NCI-H2029 treated with DMSO at 0.1 percent for 48 hours (cell line): ENCODE measurements around the gene PTRH2.

ENCODE experiments used
- DNase-seq: peaks from one replicate; lab custom pipeline; 2025; lab: John Stamatoyannopoulos, UW

Gene PTRH2

DNA sequence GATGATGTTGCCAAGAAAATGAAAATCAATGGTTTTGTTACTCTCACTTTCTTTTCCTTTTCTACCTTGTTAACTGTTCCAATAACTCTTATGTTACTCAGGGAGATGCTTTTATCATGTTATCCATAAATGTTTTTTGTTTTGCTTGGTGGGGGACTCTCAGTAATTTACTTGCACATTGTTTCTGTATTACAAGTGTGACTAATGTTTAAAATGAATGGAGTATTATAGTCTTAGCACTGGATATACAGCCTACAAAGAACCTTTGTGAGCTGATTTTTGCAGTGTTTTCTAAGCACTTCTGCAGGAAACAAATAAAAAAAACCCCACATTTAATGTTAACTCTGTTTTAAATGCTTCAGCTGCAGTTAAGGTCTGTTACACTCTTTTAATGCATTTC lies 12.3 kb upstream of the PTRH2 start:
- DNase-seq, result no peak

DNA sequence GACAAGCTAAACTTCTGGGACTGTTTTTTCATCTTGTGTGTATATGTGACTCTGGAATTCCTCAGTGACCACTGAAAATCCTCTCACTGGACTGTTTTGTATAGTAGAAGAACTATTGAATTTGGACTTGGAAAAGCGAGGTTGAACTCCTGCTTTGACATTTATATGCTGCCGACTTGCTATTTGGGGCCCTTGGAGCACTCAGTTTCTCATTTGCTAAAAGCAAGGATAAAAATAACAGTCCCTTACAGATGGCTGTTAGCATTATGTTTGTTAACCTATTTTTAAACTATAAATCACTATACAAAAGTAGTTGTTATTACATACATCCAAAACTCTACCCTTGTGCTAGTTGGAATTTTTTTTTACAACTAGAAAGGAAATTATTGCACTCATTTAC lies 9.2 kb upstream of the PTRH2 start:
- DNase-seq, result no peak

DNA sequence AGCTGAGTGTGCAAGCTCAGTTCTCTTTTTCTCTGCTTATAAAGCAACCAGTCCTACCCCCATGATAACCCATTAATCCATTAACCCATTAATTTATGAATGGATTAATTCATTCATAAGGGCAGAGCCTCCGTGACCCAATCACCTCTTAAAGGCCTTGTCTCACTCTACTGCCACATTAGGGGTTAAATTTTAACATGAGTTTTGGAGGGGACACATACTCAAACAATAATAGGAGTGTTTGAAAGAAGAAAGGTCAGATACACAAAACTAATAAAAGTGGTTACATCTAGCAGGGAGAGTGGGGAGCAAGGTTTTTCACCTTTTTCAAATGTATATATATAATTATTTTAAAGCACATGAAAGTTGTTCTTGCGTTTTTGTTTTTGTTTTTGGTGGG lies 7.0 kb upstream of the PTRH2 start:
- DNase-seq, result no peak

DNA sequence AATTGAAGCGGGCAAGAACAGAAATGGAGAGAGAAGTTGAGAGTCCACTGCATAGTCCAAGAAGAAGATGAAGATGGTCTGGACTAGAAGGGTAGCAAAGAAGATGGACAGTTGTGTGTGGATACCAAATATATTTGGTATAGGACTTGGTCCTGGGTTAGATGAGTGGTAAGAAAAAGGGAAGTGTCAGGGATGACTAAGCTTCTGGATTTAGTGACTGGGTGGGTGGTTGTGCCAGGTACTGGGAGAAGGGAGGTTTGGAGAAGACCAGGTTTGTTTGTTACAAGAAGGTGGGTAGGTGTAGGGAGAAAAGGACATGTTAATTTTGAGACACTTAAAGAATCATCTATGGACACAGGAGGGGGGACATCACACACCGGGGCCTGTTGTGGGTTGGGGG lies 5.6 kb upstream of the PTRH2 start:
- no peak for DNase-seq

DNA sequence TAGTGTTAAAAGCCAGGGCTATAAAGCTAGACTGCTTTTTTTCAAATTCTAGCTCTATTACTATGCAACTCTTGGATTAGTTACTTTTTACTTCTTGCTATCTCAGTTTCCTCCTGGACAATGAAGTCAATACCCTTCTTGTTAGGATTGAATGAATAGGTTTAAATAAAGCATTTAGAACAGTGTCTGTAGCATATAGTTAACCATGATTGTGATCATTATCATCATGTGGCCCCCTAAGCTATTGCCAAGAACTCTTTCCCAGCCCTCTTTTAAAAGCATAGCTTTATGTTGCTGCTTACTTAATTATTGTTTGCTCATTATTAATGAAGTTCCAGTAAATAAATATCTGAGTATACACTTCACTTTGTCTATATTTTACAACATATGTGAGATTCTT lies 4.7 kb upstream of the PTRH2 start:
- DNase-seq, result no peak

DNA sequence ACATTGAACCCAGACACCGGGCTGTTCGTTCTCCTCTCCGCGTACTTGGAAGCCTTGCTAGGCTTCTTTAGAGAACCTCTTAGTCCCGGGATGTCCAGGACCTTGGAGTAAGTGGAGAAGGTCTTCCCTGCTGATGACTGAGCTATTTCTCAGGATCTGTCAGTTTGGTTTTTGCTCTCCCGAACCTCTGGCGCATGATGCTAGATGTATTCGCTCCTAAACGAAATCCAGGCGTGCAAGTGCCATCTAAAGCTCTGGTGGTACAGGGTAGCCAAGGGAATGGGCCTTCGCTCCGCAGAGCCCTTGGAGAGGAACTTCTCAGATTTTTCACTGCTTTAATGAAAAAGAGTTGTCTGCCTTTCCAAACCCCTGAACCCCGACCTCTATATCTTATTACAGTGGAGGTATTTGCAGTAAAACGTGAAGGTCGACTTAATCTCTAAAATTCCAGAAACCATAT lies 771 bp upstream of the PTRH2 start:
- no peak for DNase-seq

DNA sequence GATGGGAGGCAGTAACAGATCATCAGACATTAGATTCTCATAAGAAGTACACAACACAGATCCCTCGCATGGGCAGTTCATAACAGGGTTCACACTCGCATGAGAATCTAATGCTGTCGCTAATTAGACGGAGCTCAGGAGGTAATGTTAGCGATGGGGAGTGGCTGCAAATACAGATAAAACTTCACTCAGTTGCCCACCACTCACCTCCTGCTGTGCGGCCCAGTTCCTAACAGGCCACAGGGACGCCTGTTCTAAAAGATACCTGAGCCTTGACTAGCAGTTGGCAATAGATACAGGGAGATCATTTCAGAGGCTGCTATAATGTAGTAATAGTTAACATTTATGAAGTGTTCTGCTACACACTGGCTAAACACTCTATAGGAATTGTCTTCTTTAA lies 4.9 kb downstream of the PTRH2 start:
- DNase-seq, result no peak

DNA sequence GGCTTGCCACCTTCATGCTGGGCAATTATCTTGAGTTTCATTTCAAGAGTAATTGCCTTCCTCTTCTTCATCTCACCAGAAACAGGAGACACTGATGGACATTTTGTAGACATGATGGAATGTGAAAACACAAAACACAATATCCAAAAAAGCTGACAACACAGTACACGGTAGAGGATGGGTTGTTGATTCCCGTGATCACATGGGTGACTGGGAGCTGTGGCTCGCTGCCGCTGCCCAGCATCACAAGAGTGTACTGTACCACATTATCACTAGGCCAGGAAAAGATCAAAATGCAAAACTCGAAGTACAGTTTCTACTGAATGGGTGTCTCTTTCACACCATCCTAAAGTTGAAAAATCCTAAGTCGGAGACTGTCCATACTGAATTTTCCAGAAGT lies 7.4 kb downstream of the PTRH2 start:
- DNase-seq, result no peak

DNA sequence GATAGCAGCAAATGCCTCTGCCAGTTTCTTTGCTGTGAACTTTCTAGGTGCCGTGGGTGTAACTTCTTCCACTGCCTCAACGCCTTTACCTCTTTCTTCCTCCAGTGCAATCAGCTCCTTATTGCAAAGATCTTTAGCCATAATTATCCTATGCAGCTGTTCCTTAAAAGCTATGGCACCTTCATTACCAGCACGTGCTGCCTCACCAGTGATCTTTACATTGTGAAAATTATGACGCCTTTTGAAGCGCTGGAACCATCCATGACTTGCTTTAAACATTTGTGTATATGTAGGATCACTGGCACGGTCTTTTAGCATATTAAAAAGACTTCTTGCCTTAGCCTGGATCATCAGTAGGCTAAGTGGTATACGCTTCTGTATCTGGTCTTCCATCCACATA lies 8.0 kb downstream of the PTRH2 start:
- no peak for DNase-seq

DNA sequence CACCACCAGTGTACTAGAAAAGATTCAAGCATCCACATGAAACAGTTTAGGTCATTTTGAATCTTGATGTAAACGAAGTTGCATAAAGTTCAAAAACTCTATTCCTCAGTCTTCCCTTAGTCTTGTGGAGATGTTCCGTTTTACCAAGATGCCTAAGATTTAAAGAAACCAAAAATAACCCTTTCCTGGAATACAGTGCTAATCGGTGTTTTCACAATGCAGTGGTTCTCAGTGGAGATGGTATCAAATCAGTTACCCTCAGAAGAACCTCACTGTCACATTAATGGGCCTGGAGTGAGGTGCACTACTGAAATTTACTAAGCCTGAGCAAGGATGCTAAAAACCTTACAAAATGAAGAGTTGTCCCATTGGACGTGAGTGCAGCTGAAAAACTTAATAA lies 9.1 kb downstream of the PTRH2 start:
- no peak for DNase-seq

DNA sequence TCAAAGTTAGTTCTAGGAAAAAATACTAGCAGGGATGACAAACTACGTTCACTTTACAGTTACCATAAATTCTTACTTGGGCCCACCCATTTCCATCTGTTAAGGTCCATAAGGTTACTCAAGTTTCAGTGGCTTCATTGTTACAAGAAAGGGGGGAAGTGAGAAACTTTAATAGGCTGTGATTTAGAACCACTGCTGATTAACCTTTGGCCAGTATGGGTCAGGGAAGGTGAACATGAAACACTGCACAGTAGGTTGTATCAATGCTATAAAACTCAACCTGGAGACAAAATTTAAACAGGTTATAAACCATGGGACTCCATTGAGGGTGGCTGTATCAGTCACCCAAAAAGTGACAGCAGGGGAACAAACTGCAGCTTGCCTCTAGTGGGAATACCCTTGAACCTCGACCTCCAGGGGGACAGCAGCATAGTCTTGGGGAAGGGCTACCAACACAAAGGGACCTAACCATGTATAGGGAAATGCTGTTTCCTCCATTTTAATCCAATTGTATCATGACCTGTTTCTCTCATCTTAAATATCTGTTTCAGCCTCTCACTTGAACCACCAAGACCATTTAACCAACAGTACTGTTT lies 10.4 kb downstream of the PTRH2 start:
- DNase-seq, result no peak

DNA sequence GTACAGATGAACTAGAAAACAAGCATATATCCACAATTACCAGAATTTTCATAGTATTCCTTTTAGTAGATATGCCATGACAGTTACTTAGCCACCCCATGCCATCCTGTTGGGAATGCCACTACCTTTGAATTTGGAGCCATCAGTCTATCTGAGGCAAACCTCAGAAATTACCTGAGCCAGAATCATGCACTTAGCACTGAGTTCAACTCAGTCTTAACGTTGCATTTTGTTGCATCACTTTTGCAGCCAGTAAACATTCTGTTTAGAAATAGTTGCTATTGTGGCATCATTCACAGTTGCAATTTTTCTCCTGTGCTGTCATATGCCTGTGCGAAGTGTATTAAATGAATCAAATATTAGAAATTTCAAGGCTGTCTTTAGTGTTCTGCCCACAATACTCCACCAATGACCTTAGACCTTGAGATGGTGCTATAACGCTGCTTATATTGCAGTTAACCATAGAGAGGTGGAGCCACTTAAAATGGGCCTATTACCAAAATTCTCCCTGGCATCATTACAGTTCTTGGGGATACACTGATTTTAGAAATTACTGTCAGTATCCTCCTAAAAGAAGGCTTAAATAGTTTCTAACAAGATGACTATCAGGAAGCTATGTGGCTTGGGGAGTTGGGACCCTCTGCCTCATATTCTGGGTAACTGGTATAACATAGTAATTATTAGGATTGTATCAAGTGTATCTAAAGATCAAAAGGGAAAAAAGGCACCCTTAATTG lies 11.1 kb downstream of the PTRH2 start:
- no peak for DNase-seq

DNA sequence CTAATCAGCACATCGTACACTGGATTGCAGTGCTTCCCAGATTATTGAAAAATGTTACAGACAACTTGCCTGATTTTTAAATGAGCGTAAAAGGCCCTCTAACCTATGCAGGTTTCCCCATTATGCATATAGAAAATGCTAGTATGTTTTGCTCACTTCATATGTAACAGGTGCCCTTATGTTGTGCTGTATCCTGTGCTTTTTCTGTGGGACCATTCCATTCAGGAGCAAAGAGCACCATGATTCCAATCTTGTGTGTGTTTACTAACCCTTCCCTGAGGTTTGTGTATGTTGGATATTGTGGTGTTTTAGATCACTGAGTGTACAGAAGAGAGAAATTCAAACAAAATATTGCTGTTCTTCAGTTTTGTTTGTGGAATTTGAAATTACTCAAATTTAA lies 12.9 kb downstream of the PTRH2 start:
- DNase-seq, result no peak

DNA sequence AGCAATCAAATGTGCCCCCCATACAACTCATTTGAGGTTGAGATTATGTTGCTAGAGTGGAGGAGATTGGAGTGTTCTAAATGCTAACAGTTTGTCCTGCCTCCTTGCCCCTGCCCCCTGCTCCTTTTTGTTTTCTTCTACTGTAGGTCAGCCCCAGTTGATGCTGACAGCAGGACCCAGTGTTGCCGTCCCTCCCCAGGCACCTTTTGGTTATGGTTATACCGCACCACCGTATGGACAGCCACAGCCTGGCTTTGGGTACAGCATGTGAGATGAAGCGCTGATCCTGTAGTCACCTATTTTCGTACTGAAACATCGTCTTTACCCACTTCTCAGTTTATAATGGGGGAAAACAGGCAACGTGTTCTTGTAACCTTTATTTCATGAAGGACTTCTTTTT lies 13.6 kb downstream of the PTRH2 start:
- no peak for DNase-seq

DNA sequence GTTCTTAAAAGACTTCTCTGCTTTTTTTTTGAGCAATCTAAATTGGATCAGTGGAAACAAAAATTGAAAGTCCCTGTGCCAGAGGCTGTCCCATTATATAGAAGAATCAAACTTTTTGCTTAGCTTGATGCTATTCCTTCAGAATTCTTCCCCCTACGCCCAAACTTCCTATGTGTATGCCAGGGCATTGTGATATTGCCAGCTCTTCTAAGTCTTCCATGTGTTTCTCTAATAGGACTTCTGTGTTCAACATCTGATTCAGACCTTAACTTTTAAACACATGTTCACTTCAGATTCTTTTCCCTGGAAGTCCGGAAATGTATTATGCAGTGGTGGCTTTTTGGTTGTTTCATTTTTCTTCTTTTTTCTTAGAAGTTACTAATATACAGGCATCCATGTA lies 18.7 kb downstream of the PTRH2 start:
- DNase-seq, result no peak

DNA sequence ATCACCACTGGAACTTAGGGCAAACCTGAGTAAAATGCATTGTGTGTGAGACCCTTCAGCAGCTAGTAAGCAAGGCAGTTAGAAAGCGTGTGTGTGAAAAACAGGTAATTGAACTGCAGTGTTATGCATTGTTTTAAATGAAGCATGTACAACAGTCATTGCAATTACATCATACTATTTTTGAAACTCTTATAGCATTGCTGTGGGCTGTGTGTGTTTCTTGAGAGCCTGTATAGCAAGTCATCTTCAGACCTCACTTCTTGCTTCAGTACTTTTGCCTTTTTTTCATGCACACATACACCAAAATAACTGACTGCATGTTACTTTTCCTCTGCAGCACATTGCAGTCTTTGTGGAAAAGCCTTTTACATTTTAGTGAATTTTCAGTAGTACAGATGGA lies 19.2 kb downstream of the PTRH2 start:
- no peak for DNase-seq

DNA sequence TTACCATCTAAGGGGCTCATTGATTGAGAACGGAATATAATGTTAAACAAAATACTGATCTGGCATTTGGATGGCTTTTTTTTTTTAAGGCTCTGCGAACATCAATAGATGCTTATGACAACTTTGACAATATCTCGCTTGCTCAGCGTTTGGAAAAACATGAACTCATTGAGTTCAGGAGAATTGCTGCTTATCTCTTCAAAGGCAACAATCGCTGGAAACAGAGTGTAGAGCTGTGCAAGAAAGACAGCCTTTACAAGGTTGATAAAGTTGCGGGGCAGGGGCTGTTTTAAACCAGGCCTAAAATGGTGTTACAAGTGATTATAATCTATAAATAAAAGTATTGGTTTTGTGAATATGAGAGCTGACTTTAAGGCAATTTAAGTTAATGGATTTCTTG lies 22.3 kb downstream of the PTRH2 start:
- DNase-seq, result no peak

DNA sequence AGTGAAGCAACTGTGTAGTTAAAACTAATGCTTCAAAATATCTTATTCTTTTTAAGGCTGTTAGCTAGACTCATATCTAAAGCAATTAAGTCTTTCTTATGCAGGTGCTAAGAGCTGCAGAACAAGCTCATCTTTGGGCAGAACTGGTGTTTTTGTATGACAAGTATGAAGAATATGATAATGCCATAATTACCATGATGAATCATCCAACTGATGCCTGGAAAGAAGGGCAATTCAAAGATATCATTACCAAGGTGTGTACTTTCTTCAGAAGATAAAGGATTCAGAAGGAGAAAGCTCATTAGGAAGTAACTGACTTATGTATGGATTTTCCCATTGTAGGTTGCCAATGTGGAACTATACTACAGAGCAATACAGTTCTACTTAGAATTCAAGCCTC lies 23.9 kb downstream of the PTRH2 start:
- DNase-seq, result no peak

DNA sequence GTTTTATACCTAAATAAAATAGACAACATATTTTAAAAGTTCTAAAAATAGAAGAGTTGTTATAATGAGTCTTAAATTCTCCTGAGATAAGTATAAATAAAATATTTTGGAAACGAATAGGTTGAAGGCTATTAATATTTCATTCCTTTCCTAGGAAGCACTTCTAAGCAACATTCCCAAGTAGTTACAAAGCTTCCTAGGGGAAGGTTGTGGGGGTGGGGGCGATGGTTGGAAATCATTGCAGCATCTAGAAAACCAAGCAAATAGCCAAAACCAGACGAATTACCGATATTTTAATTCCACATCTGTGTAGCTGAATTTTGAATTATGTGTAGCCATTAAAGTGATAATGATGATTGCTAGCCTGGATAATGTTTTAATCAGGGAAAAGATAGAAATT lies 26.9 kb downstream of the PTRH2 start:
- no peak for DNase-seq

DNA sequence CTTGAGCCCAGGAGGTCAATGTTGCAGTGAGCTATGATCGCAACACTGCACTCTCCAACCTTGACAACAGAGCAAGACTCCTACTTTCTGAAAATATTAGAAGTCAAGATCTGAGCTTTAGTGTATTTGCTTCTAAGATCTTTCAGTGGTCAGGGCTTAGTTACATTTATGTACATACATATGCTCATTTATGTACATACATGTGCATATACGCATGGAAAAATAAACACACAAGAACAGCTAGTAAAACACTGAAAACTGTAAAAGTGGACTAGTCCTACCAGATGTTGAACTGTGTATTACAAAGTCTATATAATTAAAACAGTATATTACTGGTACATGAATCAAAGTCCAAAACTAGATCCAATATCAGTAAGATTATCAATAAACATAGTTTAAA lies 28.3 kb downstream of the PTRH2 start:
- no peak for DNase-seq

DNA sequence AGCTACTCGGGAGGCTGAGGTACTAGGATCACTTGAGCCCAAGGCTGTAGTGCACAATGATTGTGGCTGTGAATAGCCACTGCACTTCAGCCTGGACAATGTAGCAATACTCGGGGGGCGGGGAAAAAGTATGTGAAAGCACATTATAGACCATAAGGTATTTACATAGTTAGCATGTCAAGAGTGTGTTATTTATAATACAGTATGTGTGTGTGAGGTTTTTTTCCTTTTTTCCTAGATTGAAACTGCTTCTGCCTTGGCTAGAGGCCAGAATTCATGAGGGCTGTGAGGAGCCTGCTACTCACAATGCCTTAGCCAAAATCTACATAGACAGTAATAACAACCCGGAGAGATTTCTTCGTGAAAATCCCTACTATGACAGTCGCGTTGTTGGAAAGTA lies 30.5 kb downstream of the PTRH2 start:
- DNase-seq, result no peak

DNA sequence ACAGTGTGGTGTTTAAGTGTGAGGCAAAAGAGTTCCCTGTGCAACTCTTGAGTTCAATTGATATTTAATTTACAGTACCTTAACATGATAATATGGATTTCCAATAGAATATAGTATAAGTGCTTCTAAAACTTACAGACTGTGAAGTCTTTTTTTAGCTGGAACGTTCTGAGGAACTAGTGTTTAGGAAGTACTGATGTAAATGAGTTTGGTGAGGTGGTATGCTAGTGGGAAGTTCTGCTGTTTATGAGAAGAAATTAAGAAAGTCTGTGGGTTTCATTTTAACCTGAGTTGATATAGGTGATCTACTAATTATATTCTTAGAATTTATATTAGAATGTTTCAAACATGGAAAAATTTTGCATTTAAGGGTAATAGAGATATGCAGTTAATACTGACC lies 32.0 kb downstream of the PTRH2 start:
- DNase-seq, result no peak

DNA sequence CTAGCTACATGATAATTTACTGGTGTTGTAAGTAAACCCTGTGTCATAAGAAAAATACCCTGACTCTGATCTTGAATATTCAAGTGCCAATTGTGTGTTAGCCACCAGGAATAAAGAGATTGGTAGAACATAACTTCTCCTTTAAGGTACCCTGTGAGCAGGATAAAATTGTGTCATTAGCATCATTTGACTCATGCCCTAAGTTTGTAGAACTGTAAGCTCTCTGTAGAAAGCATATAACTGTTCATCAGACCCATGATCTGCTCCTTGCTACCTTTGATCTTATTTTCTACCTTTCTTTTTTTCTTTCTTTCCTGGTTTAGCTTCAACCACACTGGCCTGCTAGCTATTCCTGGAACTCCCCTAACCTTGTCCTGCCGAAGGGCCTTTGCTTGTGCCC lies 35.8 kb downstream of the PTRH2 start:
- DNase-seq, result no peak

DNA sequence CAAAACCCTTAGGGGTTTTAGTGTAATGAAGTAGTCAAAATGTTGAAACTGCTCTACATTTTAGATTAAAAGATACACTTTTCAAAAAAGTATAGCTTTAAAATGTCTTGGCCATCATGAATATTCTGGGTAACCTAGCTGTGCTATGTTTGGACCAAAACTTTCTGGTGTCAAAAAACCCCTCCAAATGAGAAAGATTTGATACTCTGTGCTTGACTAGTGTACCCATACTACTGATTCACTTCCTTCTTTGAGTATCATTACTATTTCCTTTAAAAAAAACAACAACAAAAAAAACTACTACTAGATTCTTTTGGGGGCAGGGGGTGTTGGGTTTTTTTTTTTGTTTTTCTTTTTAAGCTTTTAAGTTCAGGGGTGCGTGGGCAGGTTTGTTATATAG lies 37.3 kb downstream of the PTRH2 start:
- DNase-seq, result no peak
